Right atrium auricular region (tissue), 2 donors: ENCODE data around the gene SEC16B. TPM values are rescaled to one million over a fixed set of nuclear protein-coding genes. Genes with fewer than 3 reads are reported as not detected.

Experiments used
- DNase-seq: peaks from one replicate; pipeline ENCODE4 v3.0.0-alpha.2; 2019; ENCODE audit warnings: low spot score
- H3K27ac ChIP-seq, 2 donors: fragments of 200-600 bp; sonication (generic); 1 replicate in 1 of 2; 2 replicates in 1 of 2; pipeline ENCODE4 v1.5.1; 2016 to 2019
- H3K27me3 ChIP-seq, 2 donors: fragments of 200-600 bp; sonication (generic); one replicate each; pipeline versions ENCODE4 v1.5.1 to v1.6.0; 2017 to 2019
- H3K36me3 ChIP-seq: fragments of 200-600 bp; sonication (generic); one replicate; pipeline ENCODE4 v1.5.1; 2016
- H3K4me1 ChIP-seq, 2 donors: fragments of 200-600 bp; sonication (generic); one replicate each; pipeline versions ENCODE4 v1.5.1 to v1.6.0; 2017 to 2019
- H3K4me3 ChIP-seq, 2 donors: fragments of 200-600 bp; sonication (generic); 1 replicate in 1 of 2; 2 replicates in 1 of 2; pipeline ENCODE4 v1.5.1; 2017 to 2019; ENCODE audit warnings: mild to moderate bottlenecking in 1 of 2, moderate library complexity in 1 of 2
- H3K9me3 ChIP-seq, 2 donors: fragments of 200-600 bp; sonication (generic); one replicate each; pipeline ENCODE4 v1.5.1; 2019
- CTCF ChIP-seq, 2 donors: fragments of 200-600 bp; sonication (generic); IDR thresholded peaks; one replicate each; pipeline ENCODE4 v1.5.1; 2019; ENCODE audit warnings: antibody characterized with exemption in 2 of 2
- total RNA-seq, 2 donors: library from RNA; depleted of rRNA; stranded (reverse); fragments of >200 nt; gene quantifications; one replicate each; pipeline ENCODE4 v1.1.0, GENCODE V29; 2016

The SEC16B gene
- total RNA-seq, 2 donors from 2014 or later = 1.9 to 5.8 TPM

- Histone ChIP-seq H3K4me3 (no peak overlapping the region), H3K36me3 (peaks cover 44% of the 10 kb centered on the region), H3K4me1 (peaks cover 0 to 23% of the 10 kb centered on the region in 2 donors), H3K27me3 (no peaks in the 10 kb centered on the region), H3K9me3 (no peaks in the 10 kb centered on the region), H3K27ac (no peak overlapping the region)
- TF ChIP-seq CTCF (IDR thresholded peaks at IDR 0.05) = no peak
- no peak for DNase-seq
These were observed 31.9 kb downstream of the SEC16B start for GRCh38 chr1:177937931-177938330.

- H3K4me3 ChIP-seq = no peak overlapping the region
- no peak overlapping the region for H3K27ac ChIP-seq
- H3K27me3 ChIP-seq = no peaks in the 10 kb centered on the region
- H3K4me1 ChIP-seq = peaks cover 0 to 20% of the 10 kb centered on the region in 2 donors
- no peak for TF ChIP-seq CTCF (IDR thresholded peaks at IDR 0.05)
- peaks cover 50% of the 10 kb centered on the region for H3K36me3 ChIP-seq
- no peak for DNase-seq
- no peaks in the 10 kb centered on the region for H3K9me3 ChIP-seq
These were observed 32.6 kb downstream of the SEC16B start for GRCh38 chr1:177937174-177937770.

GRCh38 chr1:177935638-177936415 is 34.0 kb downstream of the SEC16B start:
- Histone ChIP-seq H3K9me3 (no peaks in the 10 kb centered on the region), H3K36me3 (peaks cover 58% of the 10 kb centered on the region), H3K27me3 (no peaks in the 10 kb centered on the region), H3K4me1 (peaks cover 0 to 16% of the 10 kb centered on the region in 2 donors), H3K27ac (peak overlapping the region in 1 of 2 donors; percentile 53), H3K4me3 (no peak overlapping the region)
- no peak for DNase-seq
- no peak for TF ChIP-seq CTCF (IDR thresholded peaks at IDR 0.05)

GRCh38 chr1:177934927-177935326 is 34.9 kb downstream of the SEC16B start:
- Histone ChIP-seq H3K36me3 (peaks cover 54% of the 10 kb centered on the region), H3K27me3 (no peaks in the 10 kb centered on the region), H3K9me3 (no peaks in the 10 kb centered on the region), H3K4me1 (peaks cover 0 to 16% of the 10 kb centered on the region in 2 donors), H3K4me3 (no peak overlapping the region), H3K27ac (peak overlapping the region; percentile 41 to 53)
- no peak for TF ChIP-seq CTCF (IDR thresholded peaks at IDR 0.05)
- DNase-seq = no peak

GRCh38 chr1:177934461-177934860 is 35.4 kb downstream of the SEC16B start:
- no peak for DNase-seq
- Histone ChIP-seq H3K9me3 (no peaks in the 10 kb centered on the region), H3K36me3 (peaks cover 50% of the 10 kb centered on the region), H3K27me3 (no peaks in the 10 kb centered on the region), H3K27ac (peak overlapping the region; percentile 27 to 41), H3K4me3 (no peak overlapping the region), H3K4me1 (peaks cover 0 to 16% of the 10 kb centered on the region in 2 donors)
- TF ChIP-seq CTCF (IDR thresholded peaks at IDR 0.05) = no peak
